Stimulated activated naive CD8-positive, alpha-beta T cell treated with anti-CD3 and anti-CD28 coated beads, Interleukin-15, amount 100 ng/mL, for 72 hours (primary cell): Measurements from ENCODE around the gene NISCH.

Source experiments
- ATAC-seq: fragments of 150-1000 bp; cut with Tn5 transposase; 2 replicates; pipeline ENCODE4 v1.10.0; 2021; ENCODE audit warnings: mild to moderate bottlenecking, moderate library complexity
- DNase-seq, 2 donors: peaks; one replicate each; pipeline ENCODE4 v3.0.0; 2021 to 2022
- H3K27ac Mint-ChIP-seq, 2 donors: one replicate each; pipeline ENCODE4 v1.8.0; 2022; ENCODE audit warnings: mild to moderate bottlenecking in 2 of 2, mixed read lengths in 2 of 2, moderate library complexity in 2 of 2
- H3K27me3 Mint-ChIP-seq: one replicate; pipeline ENCODE4 v1.8.0; 2022; ENCODE audit warnings: mixed read lengths
- H3K4me1 Mint-ChIP-seq: one replicate; pipeline ENCODE4 v1.8.0; 2022; ENCODE audit warnings: mild to moderate bottlenecking, mixed read lengths
- H3K4me3 Mint-ChIP-seq, 2 donors: one replicate each; pipeline ENCODE4 v1.8.0; 2022; ENCODE audit warnings: mild to moderate bottlenecking in 2 of 2, mixed read lengths in 2 of 2, moderate library complexity in 1 of 2
- H3K9me3 Mint-ChIP-seq, 2 donors: one replicate each; pipeline ENCODE4 v1.8.0; 2022; ENCODE audit warnings: mixed read lengths in 2 of 2

NISCH gene

GRCh38 chr3:52441772-52442332 is 13.6 kb upstream of the NISCH start:
- peaks cover 13% of the 10 kb centered on the region for H3K4me1 Mint-ChIP-seq
- no peak overlapping the region for H3K27ac Mint-ChIP-seq
- H3K4me3 Mint-ChIP-seq, result no peak overlapping the region
- no peaks in the 10 kb centered on the region for H3K9me3 Mint-ChIP-seq
- H3K27me3 Mint-ChIP-seq, result no peaks in the 10 kb centered on the region
- ATAC-seq (no peak), DNase-seq (no peak)

GRCh38 chr3:52442409-52443267 is 12.8 kb upstream of the NISCH start:
- peaks cover 18% of the 10 kb centered on the region for H3K4me1 Mint-ChIP-seq
- no peak for ATAC-seq

GRCh38 chr3:52443268-52443610 is 12.2 kb upstream of the NISCH start:
- peak overlapping the region in 1 of 2 donors; percentile 59 for H3K27ac Mint-ChIP-seq
- H3K4me1 Mint-ChIP-seq, result peaks cover 18% of the 10 kb centered on the region
- no peak overlapping the region for H3K4me3 Mint-ChIP-seq
- ATAC-seq (no peak), DNase-seq (no peak)
- no peaks in the 10 kb centered on the region for H3K27me3 Mint-ChIP-seq
- no peaks in the 10 kb centered on the region for H3K9me3 Mint-ChIP-seq

More at GRCh38 chr3:52442409-52443267, 12.8 kb upstream of the NISCH start:
- Mint-ChIP-seq H3K27me3 (no peaks in the 10 kb centered on the region), H3K27ac (peak overlapping the region in 1 of 2 donors; percentile 59), H3K4me3 (no peak overlapping the region), H3K9me3 (no peaks in the 10 kb centered on the region)
- DNase-seq, result no peak

- ATAC-seq, result no peak
- no peaks in the 10 kb centered on the region for H3K9me3 Mint-ChIP-seq
- peak overlapping the region in 1 of 2 donors; percentile 21 for H3K4me3 Mint-ChIP-seq
- peaks cover 18% of the 10 kb centered on the region for H3K4me1 Mint-ChIP-seq
- no peak overlapping the region for H3K27ac Mint-ChIP-seq
- H3K27me3 Mint-ChIP-seq, result no peaks in the 10 kb centered on the region
- DNase-seq, result no peak
Observed at GRCh38 chr3:52443791-52444687, 11.4 kb upstream of the NISCH start.

- Mint-ChIP-seq H3K27ac (peak within 1 kb of the TSS; percentile 19 to 87), H3K9me3 (no peaks in the 10 kb centered on the region), H3K4me3 (peak within 1 kb of the TSS in 1 of 2 donors; percentile 43), H3K27me3 (no peaks in the 10 kb centered on the region), H3K4me1 (peaks cover 18% of the 10 kb centered on the region)
- ATAC-seq (peak; percentile 93), DNase-seq (peak; percentile 77 to 79)
Observed at GRCh38 chr3:52444860-52445793, 10.3 kb upstream of the NISCH start, which contains the start of gene SEMA3G. SEMA3G (minus strand) TSS chr3:52445103; CDS start chr3:52445027, 76 bp downstream.

GRCh38 chr3:52446042-52446441 is 9.4 kb upstream of the NISCH start:
- Mint-ChIP-seq H3K27ac (no peak overlapping the region), H3K4me3 (no peak overlapping the region), H3K9me3 (no peaks in the 10 kb centered on the region), H3K4me1 (peaks cover 18% of the 10 kb centered on the region), H3K27me3 (no peaks in the 10 kb centered on the region)
- DNase-seq (no peak), ATAC-seq (no peak)

- peak overlapping the region in 1 of 2 donors; percentile 23 for H3K27ac Mint-ChIP-seq
- H3K27me3 Mint-ChIP-seq, result no peaks in the 10 kb centered on the region
- no peaks in the 10 kb centered on the region for H3K9me3 Mint-ChIP-seq
- H3K4me1 Mint-ChIP-seq, result peaks cover 18% of the 10 kb centered on the region
- no peak overlapping the region for H3K4me3 Mint-ChIP-seq
- peak; percentile 73 to 74 for DNase-seq
- ATAC-seq, result peak; percentile 65
Observed at GRCh38 chr3:52446631-52447511, 8.5 kb upstream of the NISCH start.

- Mint-ChIP-seq H3K4me3 (no peak overlapping the region), H3K27ac (peak overlapping the region in 1 of 2 donors; percentile 23), H3K4me1 (peaks cover 18% of the 10 kb centered on the region), H3K9me3 (no peaks in the 10 kb centered on the region), H3K27me3 (no peaks in the 10 kb centered on the region)
- DNase-seq (no peak), ATAC-seq (no peak)
Observed at GRCh38 chr3:52447512-52448355, 7.7 kb upstream of the NISCH start.

GRCh38 chr3:52450489-52451236 is 4.7 kb upstream of the NISCH start:
- Mint-ChIP-seq H3K4me1 (peaks cover 35% of the 10 kb centered on the region), H3K27ac (no peak overlapping the region), H3K4me3 (no peak overlapping the region), H3K27me3 (no peaks in the 10 kb centered on the region), H3K9me3 (no peaks in the 10 kb centered on the region)
- no peak for ATAC-seq
- no peak for DNase-seq

GRCh38 chr3:52451237-52452083 is 3.9 kb upstream of the NISCH start:
- Mint-ChIP-seq H3K4me1 (peaks cover 40% of the 10 kb centered on the region), H3K27ac (no peak overlapping the region), H3K9me3 (no peaks in the 10 kb centered on the region), H3K27me3 (no peaks in the 10 kb centered on the region), H3K4me3 (no peak overlapping the region)
- DNase-seq (no peak), ATAC-seq (no peak)

GRCh38 chr3:52452126-52452525 is 3.3 kb upstream of the NISCH start:
- Mint-ChIP-seq H3K27ac (peak overlapping the region in 1 of 2 donors; percentile 64), H3K4me3 (no peak overlapping the region), H3K27me3 (no peaks in the 10 kb centered on the region), H3K4me1 (peaks cover 40% of the 10 kb centered on the region), H3K9me3 (no peaks in the 10 kb centered on the region)
- ATAC-seq, result no peak
- no peak for DNase-seq
